HG02981 (cell line): ENCODE results near the gene SLC3A2.

ENCODE experiments used
- ATAC-seq: cut with Tn5 transposase; IDR thresholded peaks from one replicate; pipeline ENCODE4 v1.9.1; 2021; ENCODE audit warnings: mild to moderate bottlenecking, moderate library complexity; ENCODE audit not compliant: unreplicated experiment

SLC3A2 gene

DNA sequence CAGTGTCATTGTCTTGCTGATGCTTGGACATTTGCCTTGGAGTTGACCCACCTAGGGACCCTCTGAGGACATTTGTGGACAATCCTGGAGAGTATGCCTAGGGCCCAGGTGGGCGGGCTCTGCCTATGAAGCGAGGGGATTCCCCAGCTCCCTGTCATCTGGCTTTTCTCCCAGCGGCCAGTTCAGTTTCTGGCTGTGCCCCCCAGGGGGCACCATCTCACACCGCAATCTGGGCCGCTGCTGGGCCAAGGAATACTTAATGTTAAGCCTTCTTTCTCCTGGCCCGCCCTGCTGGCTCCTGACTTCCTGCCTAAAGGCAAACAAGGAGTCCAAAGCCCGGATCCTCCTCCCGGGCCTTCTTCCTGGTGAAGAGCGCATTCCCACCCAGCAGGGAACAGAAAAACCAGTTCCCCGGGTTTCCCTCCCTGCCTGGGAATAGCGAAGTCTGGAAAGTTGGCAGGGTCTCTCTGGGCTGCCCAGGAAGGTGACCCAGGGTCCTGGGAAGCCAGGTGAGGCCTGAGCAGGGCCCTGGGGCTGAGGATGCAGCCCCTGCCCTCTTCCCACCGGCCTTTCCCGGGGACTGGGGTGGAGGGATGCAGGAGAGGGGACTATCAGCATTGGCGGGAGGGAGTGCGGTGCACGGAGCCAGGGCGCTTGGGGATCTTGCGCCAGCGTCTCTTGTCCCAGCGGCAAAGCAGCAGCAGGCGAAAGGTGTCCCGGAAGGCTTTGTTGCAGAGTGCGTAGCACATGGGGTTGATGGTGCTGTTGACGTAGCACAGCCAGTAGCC is 28.6 kb downstream of the SLC3A2 start:
- ATAC-seq: no peak

DNA sequence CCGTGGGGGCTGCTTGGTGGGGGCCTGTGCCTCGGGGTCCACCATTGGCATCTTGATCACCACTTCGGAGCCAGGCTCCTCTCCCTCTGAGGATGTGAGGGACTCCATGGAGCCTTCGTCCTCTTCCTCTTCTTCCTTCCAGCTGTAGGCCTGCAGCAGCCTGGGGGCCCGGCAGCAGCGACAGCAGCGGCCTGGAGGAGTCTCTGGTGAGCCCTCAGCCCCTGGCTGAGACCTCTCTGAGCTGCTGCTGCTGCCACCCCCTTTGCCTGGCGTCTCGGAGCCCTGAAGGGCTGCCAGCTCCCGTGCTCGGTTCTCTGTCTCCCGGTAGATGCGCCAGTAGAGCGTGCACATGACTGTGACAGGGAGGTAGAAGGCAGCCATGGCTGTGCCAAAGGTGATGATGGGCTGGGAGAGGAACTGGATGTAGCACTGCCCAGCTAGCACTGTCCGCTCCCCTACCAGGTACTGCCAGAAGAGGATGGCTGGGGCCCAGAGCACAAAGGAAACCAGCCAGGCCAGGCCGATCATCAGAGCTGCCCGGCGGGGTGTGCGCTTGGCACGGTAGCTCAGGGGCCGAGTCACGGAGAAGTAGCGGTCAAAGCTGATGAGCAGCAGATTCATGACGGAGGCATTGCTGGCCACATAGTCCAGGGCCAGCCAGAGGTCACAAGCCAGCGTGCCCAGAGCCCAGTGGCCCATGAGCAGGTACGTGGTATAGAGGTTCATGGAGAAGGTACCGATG is 29.6 kb downstream of the SLC3A2 start:
- no peak for ATAC-seq

DNA sequence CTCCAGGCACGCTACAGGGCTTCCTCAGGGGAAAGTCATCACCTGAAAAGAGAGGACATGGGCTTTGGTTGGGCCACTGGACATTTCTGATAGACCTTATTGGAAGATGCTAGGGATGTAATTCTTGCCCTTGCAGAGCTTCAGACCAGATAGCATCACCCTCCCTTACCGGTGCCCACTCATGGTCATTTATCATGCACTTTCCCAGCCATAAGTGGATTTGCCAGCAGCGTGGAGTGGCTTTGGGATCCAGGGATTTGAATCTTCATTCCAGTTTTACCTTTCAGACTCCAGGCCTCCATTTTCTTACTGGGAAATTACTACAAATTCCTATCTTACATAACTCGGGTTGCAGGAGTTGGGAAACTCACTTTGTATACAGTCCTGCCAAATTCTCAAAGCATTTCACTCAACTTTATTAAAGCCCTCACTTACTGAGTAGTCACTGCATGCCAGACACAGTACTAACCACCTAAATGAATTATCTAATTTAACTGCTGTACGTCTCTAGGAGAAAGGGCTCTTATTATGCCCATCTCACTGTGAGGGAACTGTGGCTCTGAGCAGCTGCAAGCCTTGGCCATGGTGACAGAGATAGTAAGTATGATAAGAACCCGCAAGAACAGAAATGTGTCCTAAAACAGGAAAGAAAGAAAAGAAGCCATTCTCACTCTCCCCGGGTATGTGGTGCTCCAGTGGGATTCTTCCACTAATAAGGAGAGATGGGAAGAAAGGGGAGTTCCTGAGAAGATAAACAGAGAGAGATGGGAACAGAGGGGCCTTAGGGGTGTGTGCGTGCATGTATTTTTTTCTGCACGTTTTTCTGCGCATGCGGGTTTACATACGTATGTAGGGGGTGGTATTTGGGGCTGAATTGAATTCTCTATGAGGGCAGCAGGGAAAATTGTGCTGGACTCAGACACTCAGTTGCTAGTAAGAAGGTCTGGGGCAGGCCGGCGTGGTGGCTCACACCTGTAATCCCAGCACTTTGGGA is 30.7 kb downstream of the SLC3A2 start:
- no peak for ATAC-seq

DNA sequence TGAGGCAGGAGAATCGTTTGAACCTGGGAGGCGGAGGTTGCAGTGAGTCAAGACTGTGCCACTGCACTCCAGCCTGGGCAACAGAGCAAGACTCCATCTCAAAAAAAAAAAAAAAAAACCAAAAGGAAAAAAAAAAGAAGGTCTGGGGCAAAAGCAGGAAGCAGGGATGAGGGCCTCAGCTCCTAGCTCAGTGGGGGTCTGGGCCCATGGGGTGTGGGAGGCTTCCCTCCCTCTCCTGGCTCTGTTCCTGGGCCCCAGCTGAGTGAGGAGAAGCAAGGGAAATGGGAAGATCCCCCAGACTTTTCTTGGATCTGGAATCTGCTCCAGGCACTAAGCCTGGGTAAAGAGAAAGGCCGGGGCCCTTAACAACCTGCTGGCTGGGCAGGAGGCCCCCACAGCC is 31.6 kb downstream of the SLC3A2 start:
- ATAC-seq: no peak

DNA sequence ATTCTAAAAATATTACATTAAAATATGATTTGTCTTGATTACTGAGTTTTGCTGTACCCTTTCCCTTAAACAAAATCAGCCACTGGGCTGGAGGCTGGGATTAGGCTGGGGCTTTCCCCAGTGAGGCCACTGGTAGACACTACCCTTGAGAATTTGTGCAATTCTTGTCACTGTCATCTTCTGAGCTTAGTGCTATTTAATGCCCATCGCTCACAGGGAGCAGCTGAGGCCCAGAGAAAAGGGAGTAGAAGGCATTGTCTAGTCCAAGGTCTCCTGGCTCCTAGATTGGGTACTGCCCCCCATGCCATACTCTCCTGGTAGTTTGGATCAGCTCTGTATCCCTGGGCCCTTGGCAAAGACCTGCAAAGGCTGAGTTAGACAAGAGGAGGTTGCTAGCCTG is 33.7 kb downstream of the SLC3A2 start:
- ATAC-seq: no peak

DNA sequence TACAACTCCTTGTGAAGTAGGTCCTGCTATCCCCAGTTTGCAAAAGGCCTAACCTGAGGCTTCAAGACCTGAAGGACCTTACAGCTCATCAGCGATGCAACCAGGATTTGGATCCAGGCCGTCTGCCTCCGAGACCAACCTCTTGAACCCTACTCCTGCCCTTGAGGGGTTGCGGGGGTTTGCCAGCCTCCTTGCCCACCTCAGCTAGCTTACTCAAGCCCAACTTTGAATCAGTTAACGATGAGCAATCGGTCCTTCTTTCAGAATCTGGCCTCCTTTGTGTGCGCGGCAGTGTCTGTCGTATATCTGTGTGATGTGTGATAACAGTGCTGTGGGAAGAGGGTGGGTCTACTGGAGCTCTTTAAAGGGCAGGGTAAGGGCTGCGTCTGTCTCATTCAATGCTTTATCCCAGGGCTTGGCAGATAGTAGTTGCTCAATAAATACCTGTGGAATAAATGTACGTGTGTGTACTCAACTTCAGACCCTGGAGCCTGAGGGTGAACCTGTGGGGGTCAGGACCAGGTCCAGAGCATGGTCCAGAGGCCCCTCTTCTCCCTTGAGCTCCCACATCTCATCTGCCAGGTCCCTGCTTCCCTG is 37.3 kb downstream of the SLC3A2 start:
- ATAC-seq: no peak

DNA sequence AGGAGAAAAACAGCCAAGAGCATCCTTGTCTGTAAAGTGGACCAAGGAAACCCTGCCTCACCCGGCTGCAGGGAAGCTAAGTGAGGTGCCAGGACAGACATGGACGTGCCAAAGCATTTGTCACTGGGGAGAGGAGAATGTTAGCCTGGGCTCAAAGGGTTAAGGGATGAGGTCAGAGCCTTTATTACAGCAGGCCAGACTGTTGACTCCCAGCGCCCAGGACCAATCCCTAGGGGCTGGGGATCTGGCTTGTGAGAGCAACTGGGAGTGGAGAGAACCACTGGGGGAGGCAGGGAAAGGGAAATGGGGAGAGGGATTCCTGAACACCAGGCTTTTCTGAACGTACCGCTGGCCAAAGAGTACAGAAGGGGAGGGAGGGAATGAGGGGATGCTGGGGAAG is 37.8 kb downstream of the SLC3A2 start:
- ATAC-seq: no peak

DNA sequence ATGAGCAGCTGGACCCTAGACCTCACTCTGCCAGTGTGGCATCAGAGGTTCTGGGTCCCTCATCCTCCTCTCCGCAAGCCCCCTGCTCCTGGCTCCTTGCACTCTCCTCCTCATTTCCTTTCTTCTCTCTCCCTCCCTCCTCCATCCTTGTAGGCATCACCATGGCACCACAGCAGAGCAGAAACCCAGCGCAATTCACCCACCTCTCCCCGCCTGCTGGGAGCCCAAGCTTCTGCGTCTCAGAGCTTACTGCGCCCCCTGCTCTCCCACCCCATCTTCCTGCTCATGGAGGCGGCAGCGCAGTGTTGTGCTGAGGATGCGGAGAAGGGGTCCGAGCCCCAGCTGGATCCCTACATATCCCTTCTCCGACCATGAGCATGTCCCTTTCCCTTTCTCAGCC is 38.8 kb downstream of the SLC3A2 start:
- no peak for ATAC-seq

DNA sequence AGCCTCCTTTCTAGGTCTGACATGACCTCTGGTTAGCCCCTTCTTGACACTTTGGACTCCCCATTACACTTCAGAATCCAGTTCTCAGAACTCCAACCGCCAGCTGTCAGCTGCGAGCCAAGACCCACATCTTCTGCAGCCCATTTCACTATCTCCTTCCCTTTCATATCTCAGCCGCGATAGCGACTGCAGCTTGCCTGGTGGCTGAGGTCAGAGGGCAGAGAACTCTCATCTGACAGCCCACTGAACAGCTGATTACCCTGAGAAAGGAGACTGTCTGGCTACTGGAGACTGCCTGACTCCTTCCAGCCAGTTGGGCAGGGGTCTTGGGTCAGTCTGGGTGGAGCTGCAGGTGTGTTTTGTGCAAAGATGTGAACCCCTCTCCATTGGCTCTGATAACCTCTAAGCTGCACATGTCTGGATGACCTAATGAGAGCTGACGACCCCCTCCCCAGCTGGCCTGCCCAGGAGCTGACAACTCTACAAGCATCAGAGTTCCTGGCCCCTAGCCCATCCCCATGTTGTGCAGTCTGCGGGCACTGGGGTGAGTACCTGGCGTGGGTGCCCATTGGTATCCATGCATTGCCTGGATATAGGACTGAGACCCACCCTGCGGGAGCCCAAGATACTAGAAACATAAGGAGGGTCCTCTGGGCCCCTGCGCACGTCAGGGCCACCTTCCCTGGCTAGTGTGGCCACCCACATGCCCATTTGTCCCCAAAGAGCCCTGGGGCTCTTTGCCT is 39.4 kb downstream of the SLC3A2 start:
- ATAC-seq: no peak

DNA sequence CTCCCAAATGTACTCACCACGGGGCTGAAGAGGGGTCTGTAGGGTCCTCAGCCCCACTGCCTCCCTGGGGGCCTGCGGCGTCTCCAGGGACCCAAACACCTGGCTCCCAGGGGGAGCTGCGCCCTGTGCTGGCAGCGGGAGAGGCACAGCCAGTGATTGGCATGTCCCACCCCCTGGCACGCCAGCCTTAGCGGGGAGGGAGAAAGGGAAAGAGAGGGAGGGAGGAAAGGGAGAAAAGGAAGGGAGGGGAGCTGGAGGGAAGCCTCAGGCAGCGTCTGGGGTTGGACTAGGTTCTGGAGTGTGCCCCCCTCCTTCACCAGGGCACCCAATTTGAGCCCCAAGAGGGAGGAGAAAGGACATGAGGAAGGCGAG is 40.5 kb downstream of the SLC3A2 start, which contains the start of gene CHRM1:
Gene CHRM1, minus strand, starts transcription at position 163 of the 372 bp plus-strand sequence. CDS start 10,263 bp downstream, outside the sequence.
- ATAC-seq: no peak

DNA sequence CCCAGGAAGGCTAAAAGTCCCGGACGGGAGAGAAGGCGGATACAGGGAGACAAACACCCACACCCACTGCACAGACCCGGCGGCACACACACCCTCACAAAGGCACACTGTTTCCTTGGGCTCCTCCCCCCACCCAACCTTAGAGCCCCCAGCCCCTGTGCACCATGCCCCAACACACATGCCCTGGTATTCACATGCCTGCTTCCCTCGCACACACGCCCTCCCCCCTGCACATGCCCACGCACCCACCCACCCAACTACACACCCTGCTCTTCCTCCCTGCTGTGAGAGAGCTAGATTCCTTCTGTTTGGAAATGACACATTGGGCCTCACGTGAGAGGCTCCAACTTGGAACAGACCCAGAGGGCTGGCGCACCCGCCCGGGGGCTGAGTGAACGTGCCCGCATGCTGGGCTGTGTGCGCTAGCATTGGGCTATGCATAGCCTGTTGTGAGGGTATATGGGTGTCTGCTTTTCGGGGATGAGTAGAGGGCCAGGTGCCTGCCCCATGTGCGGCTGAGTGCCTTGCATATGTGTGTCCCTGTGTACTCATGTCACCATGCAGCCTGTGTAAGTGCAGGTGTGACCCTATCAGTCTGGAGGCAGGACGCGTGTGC is 41.0 kb downstream of the SLC3A2 start:
- ATAC-seq: no peak

DNA sequence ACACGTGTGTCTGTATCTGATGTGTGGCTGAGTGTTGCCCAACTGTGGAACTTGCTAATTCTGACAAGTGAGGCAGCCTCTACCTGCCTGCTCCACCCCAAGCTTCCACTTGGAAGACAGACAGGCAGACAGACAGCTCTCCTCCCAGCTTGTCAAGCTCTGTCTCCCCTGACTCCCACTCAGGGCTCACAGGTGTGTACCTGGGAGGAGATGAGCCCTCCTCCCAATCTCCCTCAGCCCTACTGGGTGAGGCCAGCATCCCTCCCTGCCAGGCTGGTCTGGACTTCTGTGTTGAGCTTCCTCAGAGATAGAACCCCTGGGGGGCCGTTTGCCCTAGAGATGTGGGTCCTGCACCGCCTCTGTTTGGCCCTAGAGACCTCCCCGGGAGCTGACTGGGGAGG is 41.5 kb downstream of the SLC3A2 start:
- no peak for ATAC-seq

DNA sequence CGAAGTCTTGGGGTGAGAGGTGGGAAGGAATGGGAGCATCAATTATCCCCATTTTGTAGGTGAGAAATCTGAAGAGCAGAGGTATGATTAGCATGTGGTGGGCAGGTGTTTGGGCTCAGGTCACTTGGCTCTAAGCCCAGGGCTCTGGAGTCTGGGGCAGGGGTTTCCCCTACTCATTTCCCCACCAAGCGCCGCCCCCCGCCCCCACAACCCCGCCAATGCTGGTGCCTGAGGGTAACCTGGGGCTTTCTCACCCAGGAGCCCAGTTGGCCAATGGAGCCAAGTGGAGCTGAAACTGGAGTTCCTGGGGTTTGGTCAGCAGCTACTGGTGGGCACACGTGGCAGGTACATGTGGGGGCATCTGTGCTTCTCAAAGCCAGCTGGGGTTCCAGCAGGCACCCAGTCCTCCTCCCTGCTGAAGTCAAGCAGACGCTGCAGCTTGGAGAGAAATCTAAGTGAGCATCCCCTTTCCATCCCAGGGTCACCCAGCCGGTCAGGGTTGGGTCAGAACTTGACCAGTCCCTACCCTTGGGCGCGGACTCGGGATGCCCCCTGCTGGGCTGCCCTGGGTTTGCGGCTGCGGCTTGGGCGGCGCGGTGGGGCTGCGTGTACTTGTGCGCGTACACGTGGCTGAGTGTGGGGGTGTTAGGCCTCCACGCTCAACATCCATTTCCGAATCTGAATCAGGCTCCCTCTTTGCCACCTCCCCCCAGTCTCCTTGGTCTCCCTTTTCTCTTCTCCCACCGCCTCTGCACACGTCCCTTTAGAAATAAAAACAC is 42.1 kb downstream of the SLC3A2 start:
- ATAC-seq: no peak

DNA sequence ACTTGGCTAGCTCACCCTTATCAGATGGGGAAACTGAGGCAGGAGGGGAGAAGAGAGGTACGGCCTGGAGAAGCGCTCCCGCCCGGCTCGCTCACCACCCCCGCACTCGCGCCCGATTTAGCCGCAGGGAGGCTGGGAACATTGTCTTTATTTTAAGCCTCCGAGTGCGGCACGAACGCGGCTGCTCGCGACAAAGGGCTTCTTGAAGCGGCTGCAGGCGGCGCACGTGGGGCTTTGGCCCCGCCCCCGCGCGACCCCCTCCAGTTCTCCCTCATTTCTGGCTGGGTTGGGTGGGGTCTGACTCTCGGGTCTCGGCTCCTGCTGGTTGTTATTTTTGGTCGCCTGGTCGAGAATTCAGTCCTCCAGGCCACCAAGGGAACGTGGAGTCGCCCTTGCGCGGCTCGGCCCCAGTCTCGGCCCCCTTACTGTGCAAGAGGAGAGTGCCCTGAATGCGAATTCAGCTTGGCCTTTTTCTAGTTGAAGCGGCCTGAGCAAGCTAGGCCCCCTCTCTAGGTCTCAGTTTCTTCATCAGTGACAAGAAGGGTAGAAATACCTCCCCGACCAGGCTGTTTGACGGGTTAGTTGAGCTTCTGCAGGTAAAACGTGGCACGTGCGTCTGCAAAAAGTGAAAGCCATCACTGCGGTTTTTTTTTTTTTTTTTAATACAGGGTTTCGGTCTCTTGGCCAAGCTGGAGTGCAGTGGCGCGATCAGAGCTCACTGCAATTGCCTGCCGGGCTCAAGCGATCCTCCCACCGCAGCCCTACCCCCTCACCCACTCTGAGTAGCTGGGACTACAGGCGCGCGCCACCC is 43.1 kb downstream of the SLC3A2 start:
- ATAC-seq: no peak

DNA sequence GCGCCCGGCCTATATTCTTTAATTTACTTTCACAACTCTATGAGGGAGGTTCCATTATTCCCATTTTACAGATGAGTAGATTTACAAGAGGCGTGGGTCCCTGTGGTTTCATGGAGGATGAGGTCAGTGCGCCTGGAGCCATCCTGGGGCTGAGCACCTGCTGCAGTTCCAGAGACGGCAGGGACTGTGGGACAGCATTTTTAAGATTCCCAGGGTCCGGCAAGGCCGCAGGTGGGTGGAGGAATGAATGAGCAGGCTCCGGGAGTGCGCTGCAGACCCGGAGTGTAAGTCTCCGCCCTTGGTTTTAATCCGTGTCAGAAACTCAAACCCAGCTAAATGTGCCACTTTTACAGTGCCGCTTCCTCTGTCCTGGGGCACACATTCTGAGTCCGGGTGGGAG is 44.6 kb downstream of the SLC3A2 start:
- no peak for ATAC-seq

DNA sequence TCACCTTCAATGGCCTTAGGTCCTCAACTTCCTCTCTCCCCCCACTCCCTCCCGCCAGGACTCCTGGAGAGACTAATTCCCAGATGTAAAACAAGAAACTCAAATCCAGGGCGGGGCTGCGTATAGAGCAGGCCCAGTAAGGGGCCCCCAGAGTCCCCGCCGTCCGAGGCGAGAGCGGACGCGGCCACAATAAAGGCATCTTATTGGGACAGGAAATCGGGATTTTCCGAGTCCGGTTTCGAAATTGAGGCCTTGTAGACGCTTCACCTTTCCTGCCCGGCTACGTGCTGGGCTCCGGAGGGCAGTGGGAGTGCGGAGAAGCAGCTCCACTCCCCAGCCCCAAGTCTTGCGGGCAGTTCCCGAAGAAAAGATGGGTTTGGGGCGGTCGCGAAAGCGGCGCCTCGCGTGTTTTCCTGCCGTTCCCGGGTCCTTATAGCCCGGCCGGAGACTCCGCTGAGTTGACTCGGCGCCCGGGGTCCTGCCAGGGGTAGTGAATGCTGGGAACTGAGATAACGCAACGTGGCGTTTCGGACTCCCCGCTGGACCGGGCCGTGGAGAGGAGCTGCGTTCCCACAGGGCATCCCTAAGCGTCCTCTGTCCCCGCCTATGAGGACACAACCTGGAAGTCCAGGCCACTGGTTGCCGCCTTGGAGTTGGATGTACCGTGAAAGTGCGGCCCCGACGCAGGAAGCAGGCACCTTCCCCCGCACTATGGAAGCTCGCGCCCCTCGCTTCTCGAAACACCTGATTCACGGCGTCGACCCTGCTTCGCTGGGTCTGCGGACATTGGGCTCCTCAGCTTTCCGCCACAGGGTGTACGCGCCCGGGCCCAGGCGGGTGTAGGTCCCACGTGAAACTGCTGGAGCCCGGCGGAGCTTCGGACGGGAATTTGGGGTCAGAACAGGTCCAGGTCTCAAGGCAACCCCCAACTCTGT is 45.3 kb downstream of the SLC3A2 start:
- no peak for ATAC-seq
